HG02763 (cell line): ENCODE data around the gene DYSF.
"Not testable (repeated sequence)": the region's sequence is repeated elsewhere in the genome, so short reads cannot be mapped to it uniquely, and the experiment has no call there.

Source experiments
- ATAC-seq: cut with Tn5 transposase; IDR thresholded peaks from one replicate; pipeline ENCODE4 v1.9.1; 2021; ENCODE audit warnings: mild to moderate bottlenecking, moderate library complexity; ENCODE audit not compliant: unreplicated experiment

DYSF gene

DNA sequence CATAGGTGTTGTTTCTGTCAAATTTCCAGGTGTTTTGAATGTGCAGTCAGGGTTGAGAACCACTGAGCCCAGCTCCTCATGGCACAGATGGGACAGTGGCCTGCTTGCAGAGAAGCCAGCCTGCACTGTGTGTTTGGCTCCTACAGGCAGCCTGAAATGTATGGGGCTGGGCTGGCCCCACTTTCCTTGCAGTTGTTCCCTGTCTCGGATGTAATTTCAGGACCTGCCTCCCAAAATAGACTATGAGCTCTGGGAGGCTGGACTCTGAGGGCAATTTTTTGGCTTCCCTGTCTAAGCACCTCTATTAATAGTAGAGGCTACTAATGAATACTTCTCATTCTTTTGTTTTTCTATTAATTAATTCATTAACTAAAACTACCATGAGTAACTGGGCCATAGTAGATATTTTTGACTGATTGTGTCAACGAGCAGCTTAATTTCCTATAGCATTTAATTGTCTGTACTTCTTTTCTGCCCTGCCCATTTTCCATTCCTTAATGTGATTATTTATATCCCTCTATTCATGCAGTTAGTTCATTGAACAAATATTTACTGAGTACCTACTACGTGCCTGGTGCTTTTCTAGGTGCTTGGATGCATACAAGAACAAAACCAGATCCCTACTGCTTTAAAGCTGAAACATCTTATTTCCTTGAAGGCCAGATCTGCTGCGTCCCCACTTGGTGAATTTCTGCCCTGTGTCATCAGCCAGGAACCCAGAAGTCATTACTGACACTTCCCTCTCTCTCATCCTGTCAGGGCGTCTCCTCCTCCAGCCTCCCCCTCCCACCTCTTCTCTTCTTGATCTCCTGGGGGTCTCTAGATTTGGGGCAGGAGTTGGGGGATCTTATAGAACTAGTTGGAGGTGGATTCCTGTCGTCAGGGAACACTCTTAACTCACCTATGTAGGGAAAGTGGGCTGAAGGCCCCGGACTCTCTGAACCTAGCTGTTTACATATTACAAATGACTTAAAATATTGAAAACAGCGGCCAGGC is 16.3 kb downstream of the DYSF start:
- ATAC-seq = no peak

GRCh38 chr2:71471276-71471675 is 17.9 kb downstream of the DYSF start:
- ATAC-seq = no peak

DNA sequence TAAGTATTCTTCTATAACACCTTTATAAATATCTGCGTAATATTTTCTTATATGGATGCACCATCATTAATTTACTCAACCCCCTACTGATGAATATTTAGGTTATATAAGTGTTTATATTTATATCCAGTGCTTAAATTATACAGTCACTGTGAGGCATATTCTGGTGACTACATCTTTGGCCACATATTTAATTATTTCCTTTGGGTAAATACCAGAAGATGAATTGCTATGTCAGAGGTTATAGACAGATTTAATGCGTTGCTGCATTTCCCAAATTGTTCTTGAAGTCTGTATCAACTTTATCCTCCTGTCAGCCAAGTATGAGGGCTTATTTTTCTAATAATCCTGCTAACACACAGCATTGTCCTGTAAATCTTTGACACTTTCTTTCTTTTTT is 18.7 kb downstream of the DYSF start:
- ATAC-seq = no peak

DNA sequence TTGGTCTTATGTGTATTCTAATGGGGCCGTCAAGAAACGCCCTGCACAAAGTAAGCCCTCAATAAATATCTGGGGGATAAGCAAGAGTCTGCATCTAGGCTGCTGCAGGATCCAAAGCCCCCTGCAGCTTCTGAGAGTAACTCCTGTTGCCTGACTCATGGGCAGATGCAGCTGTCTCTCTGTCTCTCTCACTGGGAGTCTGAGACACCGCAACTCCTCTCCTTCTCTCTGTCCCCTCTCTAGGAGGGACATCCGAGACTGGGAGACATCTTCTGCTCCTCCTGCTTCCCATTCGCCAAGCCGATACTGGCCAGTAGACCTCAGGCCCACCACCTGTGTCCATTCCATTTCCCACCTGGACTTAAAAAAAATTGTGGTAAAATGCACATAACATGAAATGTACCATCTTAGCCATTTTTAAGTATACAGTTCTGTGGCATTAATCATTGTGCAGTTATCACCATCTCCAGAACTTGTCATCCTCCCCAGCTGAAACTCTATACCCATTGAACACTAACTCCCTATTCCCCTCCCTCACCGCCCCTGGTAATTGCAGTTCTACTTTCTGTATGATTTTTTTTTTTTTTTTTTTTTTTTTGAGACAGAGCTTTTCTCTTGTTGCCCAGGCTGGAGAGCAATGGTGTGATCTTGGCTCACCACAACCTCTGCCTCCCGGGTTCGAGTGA is 20.1 kb downstream of the DYSF start:
- ATAC-seq = no peak

DNA sequence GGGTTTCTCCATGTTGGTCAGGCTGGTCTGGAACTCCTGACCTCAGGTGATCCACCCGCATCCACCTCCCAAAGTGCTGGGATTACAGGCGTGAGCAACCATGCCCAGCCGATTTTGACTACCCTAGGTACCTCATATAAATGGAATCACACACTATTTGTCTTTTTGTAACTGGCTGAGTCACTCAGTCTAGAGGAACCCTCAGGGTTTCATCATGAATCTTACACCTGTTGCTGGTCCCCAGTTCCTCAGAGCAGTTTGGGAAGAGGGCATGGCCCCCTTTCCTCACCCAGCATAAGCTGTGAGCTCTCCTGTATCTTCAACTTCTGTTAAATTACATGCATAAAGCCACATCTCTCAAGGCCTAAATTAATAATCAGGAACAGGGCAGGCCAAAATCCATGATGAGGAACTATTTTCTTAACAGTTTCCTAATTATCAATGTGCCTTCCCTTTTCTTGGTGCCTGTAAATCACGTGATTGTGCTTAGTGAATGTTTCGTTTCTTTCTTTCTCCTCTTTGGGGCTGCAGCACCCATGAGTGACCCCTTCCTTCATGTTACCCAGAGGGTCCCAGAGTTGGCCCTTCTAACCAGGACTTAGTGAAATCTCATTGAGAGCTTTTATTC is 20.9 kb downstream of the DYSF start:
- no peak for ATAC-seq

- no peak for ATAC-seq
Measured at GRCh38 chr2:71474744-71475397, 21.5 kb downstream of the DYSF start.

- no peak for ATAC-seq
Measured at GRCh38 chr2:71476495-71476894, 23.1 kb downstream of the DYSF start.

DNA sequence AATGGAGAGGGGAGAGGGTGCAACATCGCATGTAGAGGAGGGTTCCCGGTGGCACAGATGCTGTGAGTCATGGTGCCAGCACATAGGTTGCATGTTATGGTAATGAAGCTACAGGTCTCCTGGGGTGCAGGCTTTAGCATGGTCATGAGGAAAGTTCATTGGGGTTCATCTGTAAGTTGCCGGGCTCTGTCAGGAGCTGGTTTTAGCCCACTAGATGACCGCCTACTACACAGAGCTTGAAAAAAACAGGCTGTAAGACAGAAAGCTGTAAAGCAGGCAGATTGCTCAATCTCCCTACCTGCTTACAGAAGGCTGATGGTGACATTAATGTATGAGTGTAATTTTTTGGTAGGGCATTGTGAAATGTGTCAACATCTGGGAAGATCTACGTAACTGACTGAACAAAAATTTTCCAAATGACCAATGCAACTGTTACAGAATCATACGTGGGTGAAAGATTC is 23.9 kb downstream of the DYSF start:
- no peak for ATAC-seq

DNA sequence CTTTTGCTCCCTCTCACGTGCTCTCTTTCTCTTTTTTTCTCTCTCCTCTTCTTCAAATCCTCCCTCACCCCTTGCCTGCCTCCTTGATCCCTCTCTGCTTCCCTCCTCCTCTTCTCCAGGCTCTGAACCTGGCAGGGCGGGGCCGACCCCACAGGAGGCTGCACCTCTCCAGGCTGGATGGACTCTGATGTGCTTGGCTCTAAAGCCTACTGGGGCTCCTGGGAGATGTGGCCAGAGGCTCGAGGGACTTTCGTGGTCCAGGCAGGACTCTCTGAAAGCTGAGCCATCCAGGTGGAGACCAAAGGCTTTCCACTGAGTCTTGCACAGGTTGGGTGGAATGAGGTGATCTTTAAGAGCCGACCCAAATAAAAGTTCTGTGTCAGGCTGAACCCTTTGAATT is 25.4 kb downstream of the DYSF start:
- ATAC-seq = no peak

- ATAC-seq = no peak
Measured at GRCh38 chr2:71479261-71479660, 25.9 kb downstream of the DYSF start.

GRCh38 chr2:71481111-71481510 is 27.8 kb downstream of the DYSF start:
- no peak for ATAC-seq

DNA sequence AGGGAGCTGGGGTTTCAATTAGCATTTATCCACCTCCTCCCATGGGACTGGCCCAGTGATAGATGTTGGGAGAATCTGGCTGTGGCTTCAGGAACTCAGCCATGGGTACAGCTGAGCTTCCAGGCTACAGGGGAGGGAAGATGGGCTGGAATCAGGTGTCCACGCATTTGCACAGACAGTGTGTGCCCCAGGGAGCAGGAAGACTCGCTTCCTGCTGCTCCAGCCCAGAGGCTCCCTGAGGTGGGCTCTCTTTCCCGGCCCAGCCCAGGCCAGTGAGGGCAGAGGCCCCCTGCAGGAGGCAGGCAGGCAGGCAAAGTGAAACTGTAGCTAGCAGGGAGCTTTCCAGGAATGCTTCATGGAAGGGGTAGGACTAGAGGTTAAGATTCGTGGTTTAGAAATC is 28.7 kb downstream of the DYSF start:
- no peak for ATAC-seq

DNA sequence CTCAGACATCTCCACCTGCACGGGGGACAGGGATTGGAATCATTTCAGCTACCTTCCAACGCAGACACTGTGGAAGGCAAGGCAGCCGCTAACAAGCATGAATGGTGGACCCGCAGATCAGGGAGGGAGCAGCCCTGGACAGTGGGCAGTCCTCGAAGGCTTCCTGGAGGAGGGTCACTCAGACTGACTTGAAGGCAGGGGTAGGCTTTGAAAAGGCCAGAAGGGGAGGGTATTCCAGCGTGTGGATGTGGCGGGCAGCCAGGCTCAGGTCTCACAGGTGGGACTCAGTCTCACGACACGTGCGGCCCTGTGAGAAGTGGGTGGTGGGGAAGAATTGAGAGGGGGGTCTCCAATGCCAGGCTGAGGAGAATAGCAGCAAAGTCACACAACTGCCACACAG is 29.9 kb downstream of the DYSF start:
- ATAC-seq = no peak

GRCh38 chr2:71484354-71484753 is 31.0 kb downstream of the DYSF start:
- ATAC-seq = no peak

GRCh38 chr2:71486881-71487640 is 33.7 kb downstream of the DYSF start:
- ATAC-seq = no peak

GRCh38 chr2:71491551-71491950 is 38.2 kb downstream of the DYSF start:
- ATAC-seq = not testable (repeated sequence)

DNA sequence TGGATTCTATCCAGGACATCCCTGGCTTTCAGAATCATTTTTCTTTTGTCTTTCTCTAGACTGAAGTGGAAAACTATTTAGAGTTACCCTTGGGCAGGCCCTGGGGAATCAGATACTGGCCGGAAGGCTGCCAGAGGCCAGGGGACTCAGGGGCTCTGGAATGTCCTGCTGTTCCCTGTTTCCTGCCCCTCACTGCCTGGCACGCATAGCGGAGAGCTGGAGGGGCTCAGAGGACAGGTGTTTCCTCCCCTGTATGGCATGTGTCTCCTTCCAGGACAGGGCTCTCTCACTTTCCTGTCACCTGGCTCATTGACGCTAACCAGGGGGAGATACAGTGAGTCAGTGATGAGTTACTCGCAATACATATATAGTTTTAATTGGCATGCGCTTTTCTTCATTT is 38.8 kb downstream of the DYSF start:
- no peak for ATAC-seq

DNA sequence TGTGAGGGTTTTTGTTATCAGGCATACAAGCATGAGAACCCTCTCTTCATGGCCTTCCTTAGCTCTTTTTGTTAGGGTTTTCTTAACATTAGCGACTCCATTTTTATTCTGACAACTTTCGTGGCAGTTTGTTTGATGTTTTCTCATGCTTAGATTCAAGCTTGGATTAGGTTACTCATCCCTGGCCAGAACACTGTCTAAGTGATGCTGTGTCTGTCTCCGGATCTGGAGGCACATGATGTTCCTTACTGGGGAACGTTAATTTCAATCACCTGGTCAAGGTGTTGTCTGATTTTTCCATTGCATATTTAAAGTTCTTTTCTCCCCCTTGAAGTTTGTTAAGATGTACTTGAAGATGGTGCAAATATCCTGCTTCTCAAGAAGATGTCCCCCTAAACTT is 40.7 kb downstream of the DYSF start:
- no peak for ATAC-seq

DNA sequence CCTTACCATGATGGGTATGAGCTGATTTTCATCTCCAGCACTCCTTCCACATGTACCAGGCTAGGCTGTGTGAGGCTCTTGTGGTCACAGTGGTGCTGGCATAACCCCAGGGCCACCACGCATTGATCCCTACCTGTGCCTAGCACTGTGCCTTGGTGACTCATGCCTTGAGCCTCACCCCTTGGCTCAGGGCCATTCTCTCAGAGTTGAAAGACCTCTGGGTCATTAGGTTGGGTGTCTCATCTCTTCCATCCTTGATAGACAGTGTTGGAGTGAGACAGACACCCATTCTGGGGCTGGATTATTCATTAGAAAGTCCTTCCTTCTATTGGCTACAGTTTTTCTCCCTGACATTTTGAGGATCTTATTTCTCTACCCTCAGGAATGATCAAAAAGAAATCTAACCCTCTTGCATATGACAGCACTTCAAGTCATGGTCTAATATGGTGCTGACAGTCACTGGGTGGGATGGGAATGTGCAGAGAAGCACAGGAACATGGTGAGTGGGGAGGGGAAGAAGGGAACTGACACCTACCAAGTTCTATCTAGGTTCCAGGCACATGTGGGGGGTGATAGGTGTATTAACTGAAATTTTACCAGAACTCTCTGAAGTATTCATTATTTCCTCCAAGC is 41.3 kb downstream of the DYSF start:
- no peak for ATAC-seq
